NCI-H526 (cell line): Measurements from ENCODE around the gene RASA3.

Experiments
- DNase-seq, 2 experiments: peaks; one replicate each; lab custom pipeline; 2025; lab: John Stamatoyannopoulos, UW

RASA3 gene

GRCh38 chr13:113968463-113969310 lies 163.7 kb downstream of the RASA3 start:
- no peak for DNase-seq

GRCh38 chr13:113967729-113968462 lies 164.5 kb downstream of the RASA3 start:
- no peak for DNase-seq

DNA sequence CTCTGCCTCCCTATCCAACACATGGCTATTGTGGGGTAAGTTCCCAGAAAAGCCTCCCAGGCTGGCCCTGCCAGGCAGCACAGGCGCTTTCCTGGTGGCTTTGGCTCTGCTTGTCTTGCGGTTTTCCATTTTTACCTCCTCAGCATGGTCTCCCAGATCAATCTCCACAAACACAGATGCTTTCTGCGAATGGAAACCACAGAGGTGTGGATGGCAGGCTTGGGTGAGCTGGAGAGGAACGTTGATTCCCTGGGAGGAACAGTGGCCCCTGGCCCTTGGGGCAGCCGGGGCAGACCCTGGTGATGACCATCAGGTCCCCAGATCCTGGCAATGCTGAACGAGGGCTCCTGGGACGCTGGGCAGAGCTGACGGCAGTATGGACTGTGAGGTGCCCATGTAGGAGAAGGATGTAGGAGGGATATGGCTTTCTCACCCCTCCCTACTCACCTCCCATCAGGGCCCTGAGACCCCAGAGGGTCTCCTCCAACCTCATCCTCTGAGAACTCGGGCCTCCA lies 165.2 kb downstream of the RASA3 start:
- DNase-seq = no peak

GRCh38 chr13:113965968-113966884 lies 166.2 kb downstream of the RASA3 start:
- DNase-seq = no peak

GRCh38 chr13:113965383-113965874 lies 167.0 kb downstream of the RASA3 start:
- no peak for DNase-seq

DNA sequence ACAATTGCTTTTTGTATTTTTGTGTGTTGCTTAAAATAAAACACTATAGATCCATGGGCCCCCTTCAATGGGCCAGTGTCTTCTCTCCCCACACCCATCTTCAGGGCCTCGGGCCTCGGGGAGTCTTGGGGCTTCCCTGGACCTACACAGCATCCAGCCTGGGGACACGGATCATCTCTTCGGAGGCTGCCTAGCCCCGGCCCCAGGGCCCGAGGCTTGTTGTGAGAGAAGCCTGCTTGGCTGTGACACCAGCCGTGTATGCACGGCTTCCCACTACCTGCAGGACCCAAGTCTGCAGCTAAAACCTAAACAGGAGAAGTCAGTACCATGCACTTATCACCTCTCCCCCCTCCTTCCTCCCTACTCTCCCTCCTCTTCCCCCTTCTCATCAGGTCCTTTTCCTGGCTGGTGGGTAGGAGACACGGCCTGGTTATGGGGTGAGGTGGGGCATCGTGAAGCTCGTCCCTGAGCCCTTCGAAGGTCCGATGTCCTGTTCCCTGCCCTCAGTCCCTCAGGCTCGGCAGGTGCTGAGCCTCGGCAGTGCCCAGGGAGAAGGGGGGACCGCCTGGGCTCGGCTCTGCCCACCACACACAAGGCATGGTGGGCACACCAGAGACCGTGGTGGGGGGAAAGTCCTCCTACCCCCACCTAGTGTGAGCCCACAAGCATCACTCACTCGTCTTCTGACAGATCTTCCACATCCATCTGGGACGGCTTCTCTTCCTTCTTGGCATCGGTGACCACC lies 168.0 kb downstream of the RASA3 start:
- DNase-seq = no peak

GRCh38 chr13:113963376-113963775 lies 169.0 kb downstream of the RASA3 start:
- no peak for DNase-seq

- no peak for DNase-seq
Observed at GRCh38 chr13:113962975-113963374, 169.4 kb downstream of the RASA3 start.

- DNase-seq = no peak
Observed at GRCh38 chr13:113962386-113962785, 170.0 kb downstream of the RASA3 start.

DNA sequence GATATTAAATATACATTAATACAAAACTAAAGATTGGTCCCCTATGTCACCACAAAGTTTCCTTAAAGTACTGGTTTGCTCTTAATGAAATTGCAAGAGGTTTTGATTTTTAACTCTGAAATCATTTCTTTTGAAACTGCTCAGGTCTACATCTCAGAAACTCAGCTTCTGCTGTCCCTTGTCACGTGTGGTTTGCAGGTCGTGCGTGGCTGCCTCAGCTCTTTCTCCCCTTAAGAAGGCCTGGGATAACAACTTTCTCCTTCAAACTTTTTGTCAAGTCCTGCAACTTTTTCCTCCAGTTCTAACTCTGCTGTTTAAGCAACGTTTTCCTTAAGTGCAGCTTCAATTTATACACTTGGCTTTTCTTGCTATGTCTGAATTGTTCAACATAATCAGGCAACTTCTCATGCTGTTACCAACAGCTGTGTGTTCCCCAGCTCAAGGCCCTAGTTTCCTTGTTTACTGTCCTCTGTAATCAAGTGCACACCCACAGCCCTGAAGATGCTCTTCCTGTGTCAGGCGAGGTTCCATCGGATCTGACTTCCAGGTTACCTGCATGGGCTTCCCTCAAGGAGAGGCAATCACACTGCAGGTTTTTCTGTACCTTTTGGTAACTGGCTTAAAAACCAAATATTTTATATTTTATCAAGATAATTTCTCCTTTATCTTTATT lies 172.0 kb downstream of the RASA3 start:
- no peak for DNase-seq

GRCh38 chr13:113959198-113959597 lies 173.2 kb downstream of the RASA3 start:
- no peak for DNase-seq

GRCh38 chr13:113958373-113958772 lies 174.1 kb downstream of the RASA3 start:
- DNase-seq = peak in 1 of 2 experiments; percentile 27

- DNase-seq = peak in 1 of 2 experiments; percentile 53
Observed at GRCh38 chr13:113956571-113956970, 175.9 kb downstream of the RASA3 start.

DNA sequence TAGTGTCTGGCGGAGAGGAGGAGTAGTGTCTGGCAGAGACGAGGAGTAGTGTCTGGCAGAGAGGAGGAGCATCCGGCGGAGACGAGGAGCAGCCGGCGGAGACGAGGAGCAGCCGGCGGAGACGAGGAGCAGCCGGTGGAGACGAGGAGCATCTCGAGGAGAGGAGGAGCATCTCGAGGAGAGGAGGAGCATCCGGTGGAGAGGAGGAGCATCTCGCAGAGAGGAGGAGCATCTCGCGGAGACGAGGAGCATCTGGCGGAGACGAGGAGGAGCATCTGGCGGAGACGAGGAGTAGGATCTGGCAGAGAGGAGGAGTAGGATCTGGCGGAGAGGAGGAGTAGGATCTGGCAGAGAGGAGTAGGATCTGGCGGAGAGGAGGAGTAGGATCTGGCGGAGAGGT lies 176.7 kb downstream of the RASA3 start:
- DNase-seq = no peak

GRCh38 chr13:113955235-113955634 lies 177.2 kb downstream of the RASA3 start:
- DNase-seq = no peak

GRCh38 chr13:113954046-113954835 lies 178.2 kb downstream of the RASA3 start:
- no peak for DNase-seq

GRCh38 chr13:113953561-113953960 lies 178.9 kb downstream of the RASA3 start:
- DNase-seq = no peak

GRCh38 chr13:113952983-113953520 lies 179.4 kb downstream of the RASA3 start:
- DNase-seq = no peak
